GM12891 (cell line): ENCODE results near the gene SNX12.

Source experiments
- DNase-seq: peaks from one replicate; pipeline ENCODE4 v3.0.0; 2011; ENCODE audit warnings: low spot score; ENCODE audit not compliant: insufficient read length
- FAIRE-seq: peaks from 2 replicates; lab custom pipeline; 2011; peaks lifted over from hg19 to GRCh38; lab: Jason Lieb, UNC
- PAX5 ChIP-seq: IDR thresholded peaks from 2 replicates; pipeline ENCODE4 v1.6.1; 2011; ENCODE audit warnings: low read length, moderate library complexity, mild to moderate bottlenecking; ENCODE audit not compliant: insufficient read depth, severe bottlenecking
- POLR2A ChIP-seq: IDR thresholded peaks from 2 replicates; pipeline ENCODE4 v1.6.1; 2011; ENCODE audit warnings: low read depth, low read length, control low read depth
- POLR2AphosphoS5 ChIP-seq: IDR thresholded peaks from 2 replicates; pipeline ENCODE4 v1.6.1; 2011; ENCODE audit warnings: low read depth, low read length, control low read depth
- POU2F2 ChIP-seq: IDR thresholded peaks from 2 replicates; pipeline ENCODE4 v1.6.1; 2011; ENCODE audit warnings: low read depth, mild to moderate bottlenecking, control low read depth, low read length, moderate library complexity
- SPI1 ChIP-seq: IDR thresholded peaks from 2 replicates; pipeline ENCODE4 v1.6.1; 2011; ENCODE audit warnings: low read depth, low read length, control low read depth
- TAF1 ChIP-seq: IDR thresholded peaks from 2 replicates; pipeline ENCODE4 v1.6.1; 2011; ENCODE audit warnings: low read depth, low read length, control low read depth

Gene SNX12

DNA sequence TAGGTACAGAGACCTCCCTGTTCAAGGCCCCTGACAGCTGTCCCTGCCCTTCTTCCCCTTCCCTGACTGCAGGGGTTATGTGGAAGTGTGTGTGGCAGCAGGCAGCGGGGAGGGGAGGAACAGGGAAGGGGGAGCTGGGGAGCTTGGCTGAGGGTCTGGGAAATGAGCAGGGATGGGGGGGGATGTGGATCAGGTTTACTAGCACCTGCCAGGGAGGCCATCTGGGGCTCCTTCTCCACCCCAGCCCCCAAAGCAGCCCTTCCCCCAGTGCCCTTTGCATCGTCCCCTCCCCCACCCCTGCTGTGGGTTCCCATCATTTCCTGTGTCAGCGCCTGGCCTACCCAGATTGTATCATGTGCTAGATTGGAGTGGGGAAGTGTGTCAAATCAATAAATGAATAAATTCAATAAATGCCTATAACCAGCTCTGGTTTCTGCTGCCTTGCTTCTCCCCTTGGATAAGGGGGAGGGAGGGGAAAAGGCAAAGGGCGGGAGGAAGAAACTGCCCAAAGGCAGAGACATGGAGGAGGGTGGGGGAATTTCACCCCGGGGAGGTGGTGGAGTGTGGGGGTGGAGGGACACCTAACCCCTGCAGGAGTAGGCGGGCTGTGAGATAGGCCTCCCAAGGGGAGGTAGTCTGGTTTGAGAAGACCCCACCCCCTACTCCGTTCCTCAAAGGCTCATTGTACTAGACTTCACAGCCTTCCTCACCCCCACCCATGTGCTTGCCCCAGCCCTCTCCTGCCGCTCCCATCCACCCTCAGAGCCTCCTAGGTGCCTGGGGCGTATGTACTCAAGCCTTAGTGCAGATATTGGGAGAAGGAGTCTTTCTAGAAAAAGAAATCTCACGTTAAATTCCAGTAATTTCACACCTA is 35.2 kb upstream of the SNX12 start:
- FAIRE-seq (peak; percentile 89), DNase-seq (no peak)
- TF ChIP-seq POU2F2 (no peak), POLR2A (no peak), PAX5 (no peak), SPI1 (no peak), POLR2AphosphoS5 (no peak), TAF1 (no peak)

- DNase-seq, result no peak
- no peak for TF ChIP-seq SPI1
- no peak for TF ChIP-seq PAX5
- no peak for TF ChIP-seq POLR2AphosphoS5
- TF ChIP-seq TAF1, result no peak
- no peak for TF ChIP-seq POLR2A
- TF ChIP-seq POU2F2, result no peak
- no peak for FAIRE-seq
Measured at GRCh38 chrX:71102292-71102691, 34.2 kb upstream of the SNX12 start.

- FAIRE-seq (no peak), DNase-seq (no peak)
- TF ChIP-seq POLR2A (no peak), POLR2AphosphoS5 (no peak), SPI1 (no peak), POU2F2 (no peak)
Measured at GRCh38 chrX:71100581-71101505, 32.7 kb upstream of the SNX12 start.

DNA sequence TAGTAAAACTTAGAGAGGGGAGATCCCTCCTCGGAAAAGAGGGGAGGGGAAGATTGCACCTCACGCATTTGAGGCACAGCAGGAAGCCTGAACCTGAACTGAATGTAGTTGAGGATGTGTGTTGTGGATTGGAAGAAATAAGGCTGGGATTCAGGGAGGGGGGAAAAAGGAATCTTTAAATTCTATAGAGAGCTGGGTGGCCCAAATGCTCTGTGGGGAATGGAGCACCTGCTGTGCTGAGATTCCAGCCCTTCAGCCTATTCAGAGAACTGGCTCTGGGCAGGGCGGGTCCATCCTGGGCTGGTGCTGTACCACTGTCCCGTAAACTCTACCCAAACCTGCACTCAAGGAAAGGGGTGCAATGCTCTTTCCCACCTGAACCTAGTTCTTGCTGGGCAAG is 31.6 kb upstream of the SNX12 start:
- TF ChIP-seq POLR2AphosphoS5 (no peak), TAF1 (no peak), POU2F2 (no peak), POLR2A (no peak), PAX5 (no peak), SPI1 (no peak)
- DNase-seq (no peak), FAIRE-seq (no peak)

- DNase-seq, result no peak
- TF ChIP-seq PAX5 (no peak), POLR2AphosphoS5 (no peak)
Measured at GRCh38 chrX:71098951-71099506, 30.9 kb upstream of the SNX12 start.

GRCh38 chrX:71098302-71098701 is 30.2 kb upstream of the SNX12 start:
- TF ChIP-seq POLR2AphosphoS5 (no peak), POLR2A (no peak), TAF1 (no peak), PAX5 (no peak), SPI1 (no peak), POU2F2 (no peak)
- DNase-seq (no peak), FAIRE-seq (peak; percentile 59)

More at GRCh38 chrX:71098951-71099506, 30.9 kb upstream of the SNX12 start:
- no peak for FAIRE-seq

DNA sequence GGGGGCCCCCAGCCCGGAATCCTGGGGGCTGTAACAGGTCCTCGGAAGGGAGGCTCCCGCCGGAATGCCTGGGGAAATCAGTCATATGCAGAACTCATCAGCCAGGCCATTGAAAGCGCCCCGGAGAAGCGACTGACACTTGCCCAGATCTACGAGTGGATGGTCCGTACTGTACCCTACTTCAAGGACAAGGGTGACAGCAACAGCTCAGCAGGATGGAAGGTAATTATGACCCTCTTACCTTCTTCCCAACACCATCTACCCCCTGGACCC is 28.6 kb upstream of the SNX12 start:
- TF ChIP-seq POU2F2 (no peak), SPI1 (no peak), POLR2A (no peak), POLR2AphosphoS5 (no peak), PAX5 (no peak), TAF1 (no peak)
- DNase-seq (no peak), FAIRE-seq (no peak)

DNA sequence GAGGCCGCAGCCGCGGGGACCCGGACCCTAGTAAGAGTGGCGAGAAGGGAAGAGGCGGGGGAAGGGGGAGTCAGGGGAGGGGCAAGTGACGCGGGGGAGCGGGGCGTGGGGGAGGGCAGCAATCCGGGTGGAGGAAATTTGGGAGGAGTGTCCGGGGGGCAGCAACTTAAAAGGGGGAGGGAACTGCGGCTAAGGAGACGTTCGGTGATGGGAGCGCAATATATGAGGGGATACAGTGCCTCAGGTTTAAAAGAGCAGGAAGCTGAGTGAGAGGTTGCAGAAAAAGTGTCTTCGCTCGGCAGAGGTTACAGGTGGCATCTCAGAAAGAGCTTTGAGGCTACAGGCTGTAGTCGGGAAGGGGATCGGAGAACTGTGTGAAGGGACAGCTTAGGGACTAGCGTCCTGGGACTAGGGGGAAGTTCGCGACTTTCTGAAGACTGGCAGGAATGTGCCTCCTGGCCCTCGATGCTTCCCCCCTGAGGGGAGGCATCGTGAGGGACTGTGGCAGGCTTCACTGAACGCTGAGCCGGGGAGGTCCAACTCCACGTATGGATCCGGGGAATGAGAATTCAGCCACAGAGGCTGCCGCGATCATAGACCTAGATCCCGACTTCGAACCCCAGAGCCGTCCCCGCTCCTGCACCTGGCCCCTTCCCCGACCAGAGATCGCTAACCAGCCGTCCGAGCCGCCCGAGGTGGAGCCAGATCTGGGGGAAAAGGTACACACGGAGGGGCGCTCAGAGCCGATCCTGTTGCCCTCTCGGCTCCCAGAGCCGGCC is 28.0 kb upstream of the SNX12 start:
- peak; percentile 89 for FAIRE-seq

DNA sequence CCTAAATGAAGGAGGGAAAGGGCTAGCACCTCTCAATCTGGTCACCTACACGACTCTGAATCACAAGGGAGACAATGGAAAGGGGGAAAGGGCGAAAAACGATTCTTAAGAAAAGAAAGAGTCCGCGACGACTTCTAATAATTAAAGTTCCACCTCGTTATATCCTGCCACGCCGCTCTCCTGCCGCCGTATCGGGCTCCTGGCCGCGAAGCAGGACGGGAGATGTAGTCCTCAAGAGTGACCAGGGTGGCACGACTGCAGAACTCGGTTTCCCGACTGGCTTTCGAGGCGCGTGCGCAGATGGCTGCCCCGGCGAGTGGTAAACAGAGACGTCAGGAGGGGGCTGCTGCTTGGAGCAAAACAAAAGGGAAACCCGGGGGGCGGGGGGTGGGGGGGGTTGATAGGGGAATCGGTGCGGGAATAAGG is 27.4 kb upstream of the SNX12 start, which contains the start of gene FOXO4:
FOXO4 (plus strand) TSS at position 297 of the 426 bp plus-strand sequence. CDS start 678 bp downstream, outside the sequence.
- DNase-seq (peak; percentile 74), FAIRE-seq (peak; percentile 99)
- TF ChIP-seq POU2F2 (no peak), TAF1 (no peak), SPI1 (no peak)

More for the DNA sequence above, 28.0 kb upstream of the SNX12 start:
- DNase-seq, result no peak
- TF ChIP-seq POLR2AphosphoS5 (no peak), POU2F2 (no peak), SPI1 (no peak), TAF1 (no peak), POLR2A (no peak), PAX5 (no peak)

DNA sequence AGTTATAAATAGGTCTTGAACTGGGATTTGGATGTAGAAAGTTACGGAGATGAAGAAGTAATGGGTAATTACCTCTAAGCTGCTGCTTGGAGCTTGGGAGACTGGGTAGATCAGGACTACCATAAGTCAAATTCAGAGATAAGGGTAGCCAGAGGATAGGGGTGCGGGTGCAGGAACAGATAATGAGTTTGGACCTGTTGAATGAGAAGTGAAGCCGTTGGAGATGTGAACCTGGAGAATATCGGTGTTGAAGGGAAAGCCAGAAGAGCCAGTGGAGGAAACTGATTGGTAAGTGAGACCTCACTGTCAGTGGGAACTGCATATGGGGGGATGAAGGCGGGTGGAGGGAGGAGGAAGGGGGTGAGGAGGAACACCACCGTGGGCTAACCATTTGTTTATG is 26.9 kb upstream of the SNX12 start:
- no peak for DNase-seq
- peak; percentile 72 for FAIRE-seq
- TF ChIP-seq SPI1 (no peak), POLR2AphosphoS5 (no peak), POLR2A (no peak), POU2F2 (no peak), PAX5 (no peak), TAF1 (no peak)
